ENCODE data around the gene DCXR. TPM values are rescaled to one million over a fixed set of nuclear protein-coding genes. Genes with fewer than 3 reads are reported as not detected.

The DCXR gene
- total and polyA plus RNA-seq, 2 of the 13 experiments (the other 11 are each of a cell fraction or from before 2014, with no cell fraction given): 287 to 311 TPM

GRCh38 chr17:82023447-82024241 lies 13.9 kb downstream of the DCXR start (continued):
- TF ChIP-seq ZNF687 (CRISPR knock-in tag; IDR thresholded peaks at IDR 0.05) (peak; percentile 77), TMF1 (CRISPR knock-in tag; IDR thresholded peaks at IDR 0.05; ENCODE audit: low read depth) (peak; percentile 78), ZNF343 (CRISPR knock-in tag; IDR thresholded peaks at IDR 0.05) (0 out of 2 replicates have a peak, but pooled peaks have one; percentile 34), NFATC3 (CRISPR knock-in tag; IDR thresholded peaks at IDR 0.05) (no peak), NKX3-1 (CRISPR knock-in tag; IDR thresholded peaks at IDR 0.05) (peak; percentile 35), ZFP90 (CRISPR knock-in tag; IDR thresholded peaks at IDR 0.05; ENCODE audit: borderline replicate concordance) (peak; percentile 74; the same call in 1 of the 2 replicates), MXD3 (CRISPR knock-in tag; IDR thresholded peaks at IDR 0.05) (peak; percentile 56), ZBTB14 (CRISPR knock-in tag; IDR thresholded peaks at IDR 0.05) (0 out of 2 replicates have a peak, but pooled peaks have one; percentile 36), ARNT (IDR thresholded peaks at IDR 0.05) (no peak), ZNF235 (CRISPR knock-in tag; IDR thresholded peaks at IDR 0.05; ENCODE audit: borderline replicate concordance) (0 out of 2 replicates have a peak, but pooled peaks have one; percentile 83), FOXP4 (CRISPR knock-in tag; IDR thresholded peaks at IDR 0.05) (no peak), ZNF747 (CRISPR knock-in tag; IDR thresholded peaks at IDR 0.05; ENCODE audit: borderline replicate concordance) (0 out of 2 replicates have a peak, but pooled peaks have one; percentile 41), HIC2 (CRISPR knock-in tag; IDR thresholded peaks at IDR 0.05; ENCODE audit: low read depth) (no peak), ETS1 (CRISPR knock-in tag; IDR thresholded peaks at IDR 0.05) (no peak), ZNF331 (CRISPR knock-in tag; IDR thresholded peaks at IDR 0.05) (0 out of 2 replicates have a peak, but pooled peaks have one; percentile 4), KAT8 (CRISPR knock-in tag; IDR thresholded peaks at IDR 0.05) (no peak; the same call in 1 of the 2 replicates)
